ENCODE measurements around the gene MTMR3.

DNA sequence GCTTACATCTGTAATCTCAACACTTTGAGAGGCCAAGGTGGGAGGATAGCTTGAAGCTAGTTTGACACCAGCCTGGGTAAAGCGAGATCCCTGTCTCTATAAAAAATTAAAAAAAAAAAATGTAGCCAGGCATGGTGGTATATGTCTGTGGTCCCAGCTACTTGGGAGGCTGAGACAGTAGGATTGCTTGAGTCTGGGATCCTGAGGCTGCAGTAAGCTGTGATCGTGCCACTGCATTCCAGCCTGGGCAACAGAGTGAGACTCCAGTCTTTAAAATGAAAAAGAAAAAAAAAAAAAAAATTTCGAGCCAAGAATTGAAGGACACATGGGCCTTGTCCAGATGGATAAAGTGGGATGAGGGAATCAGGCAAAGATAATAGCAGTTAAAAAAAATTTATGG is 62.5 kb downstream of the MTMR3 start:
- TF ChIP-seq, protein P1, sequence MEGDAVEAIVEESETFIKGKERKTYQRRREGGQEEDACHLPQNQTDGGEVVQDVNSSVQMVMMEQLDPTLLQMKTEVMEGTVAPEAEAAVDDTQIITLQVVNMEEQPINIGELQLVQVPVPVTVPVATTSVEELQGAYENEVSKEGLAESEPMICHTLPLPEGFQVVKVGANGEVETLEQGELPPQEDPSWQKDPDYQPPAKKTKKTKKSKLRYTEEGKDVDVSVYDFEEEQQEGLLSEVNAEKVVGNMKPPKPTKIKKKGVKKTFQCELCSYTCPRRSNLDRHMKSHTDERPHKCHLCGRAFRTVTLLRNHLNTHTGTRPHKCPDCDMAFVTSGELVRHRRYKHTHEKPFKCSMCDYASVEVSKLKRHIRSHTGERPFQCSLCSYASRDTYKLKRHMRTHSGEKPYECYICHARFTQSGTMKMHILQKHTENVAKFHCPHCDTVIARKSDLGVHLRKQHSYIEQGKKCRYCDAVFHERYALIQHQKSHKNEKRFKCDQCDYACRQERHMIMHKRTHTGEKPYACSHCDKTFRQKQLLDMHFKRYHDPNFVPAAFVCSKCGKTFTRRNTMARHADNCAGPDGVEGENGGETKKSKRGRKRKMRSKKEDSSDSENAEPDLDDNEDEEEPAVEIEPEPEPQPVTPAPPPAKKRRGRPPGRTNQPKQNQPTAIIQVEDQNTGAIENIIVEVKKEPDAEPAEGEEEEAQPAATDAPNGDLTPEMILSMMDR (conservative IDR thresholded peaks at IDR 0.05 in 1 of 2, IDR thresholded peaks at IDR 0.05 in 1 of 2; ENCODE audit: extremely low read depth in 1 of 2, insufficient read depth in 1 of 2, low read depth in 1 of 2, low read length in 2 of 2): no peak
- no peak for TF ChIP-seq EZH2 (IDR thresholded peaks at IDR 0.05; ENCODE audit: borderline replicate concordance, low read length)
